SK-N-SH (cell line): ENCODE measurements around the gene SCN4B. TPM values are rescaled to one million over a fixed set of nuclear protein-coding genes. Genes with fewer than 3 reads are reported as not detected.

Experiments used
- CTCF ChIA-PET: fragments of 300-600, 350-600 bp; formaldehyde crosslinking; extraction: SDS; loops from one replicate; lab custom pipeline; 2021; lab: Yijun Ruan, JAX
- POLR2A ChIA-PET: fragments of 350-600 bp; sonication (Branson Sonifier 250); formaldehyde crosslinking; extraction: SDS; loops from one replicate; lab custom pipeline; 2020; ENCODE audit warnings: antibody characterized with exemption, inconsistent platforms; lab: Yijun Ruan, JAX
- DNase-seq: peaks from one replicate; pipeline ENCODE4 v3.0.0; 2012
- H2AFZ ChIP-seq: fragments of 200-600 bp; sonication (generic); 2 replicates; pipeline ENCODE4 v1.8.1; 2016; ENCODE audit warnings: antibody characterized with exemption, mild to moderate bottlenecking, low read depth
- H3F3A ChIP-seq: fragments of 200-600 bp; sonication (generic); replicated peaks from 2 replicates; pipeline ENCODE3; 2016; ENCODE audit warnings: antibody characterized with exemption, mild to moderate bottlenecking; ENCODE audit not compliant: insufficient read depth
- H3K27ac ChIP-seq, 2 experiments: fragments of 200-500 bp in 1 of 2; fragments of 200-600 bp in 1 of 2; sonication (Bioruptor generic) in 1 of 2; sonication (generic), shearing (Covaris generic) in 1 of 2; 2 replicates each; pipeline versions ENCODE4 v1.5.1 to v1.6.1; 2014 to 2016; ENCODE audit warnings: low read depth in 2 of 2, inconsistent platforms in 1 of 2, low read length in 1 of 2, mild to moderate bottlenecking in 1 of 2, mixed read lengths in 1 of 2
- H3K27me3 ChIP-seq: fragments of 200-600 bp; sonication (generic), shearing (Covaris generic); 2 replicates; pipeline ENCODE4 v1.6.1; 2016; ENCODE audit warnings: mixed run types; ENCODE audit not compliant: insufficient read depth
- H3K36me3 ChIP-seq, 2 experiments: fragments of 200-500 bp in 1 of 2; fragments of 200-600 bp in 1 of 2; sonication (Bioruptor generic) in 1 of 2; sonication (generic) in 1 of 2; replicated peaks in 1 of 2; 2 replicates each; pipeline versions ENCODE3 to v1.5.1; 2014 to 2016; ENCODE audit warnings: low read length in 1 of 2, mild to moderate bottlenecking in 1 of 2; ENCODE audit not compliant: insufficient read depth in 2 of 2, control insufficient read depth in 1 of 2
- H3K4me1 ChIP-seq, 2 experiments: fragments of 200-500 bp in 1 of 2; fragments of 200-600 bp in 1 of 2; sonication (Bioruptor generic) in 1 of 2; sonication (generic), shearing (Covaris generic) in 1 of 2; 2 replicates each; pipeline versions ENCODE4 v1.5.1 to v1.6.1; 2014 to 2016; ENCODE audit warnings: low read depth in 1 of 2, low read length in 1 of 2, mixed run types in 1 of 2; ENCODE audit not compliant: insufficient read depth in 2 of 2, control insufficient read depth in 1 of 2
- H3K4me2 ChIP-seq: fragments of 200-600 bp; sonication (generic), shearing (Covaris generic); 2 replicates; pipeline ENCODE4 v1.6.1; 2017; ENCODE audit warnings: mixed run types
- H3K4me3 ChIP-seq, 2 experiments: fragments of 200-500 bp in 1 of 2; fragments of 200-600 bp in 1 of 2; sonication (Bioruptor generic) in 1 of 2; sonication (generic), shearing (Covaris generic) in 1 of 2; 2 replicates each; pipeline versions ENCODE4 v1.5.1 to v1.8.1; 2014 to 2016; ENCODE audit warnings: low read depth in 2 of 2, inconsistent platforms in 1 of 2, low read length in 1 of 2, mild to moderate bottlenecking in 1 of 2, mixed read lengths in 1 of 2, moderate library complexity in 1 of 2
- H3K79me2 ChIP-seq: fragments of 200-600 bp; sonication (generic); 2 replicates; pipeline ENCODE4 v1.8.1; 2017; ENCODE audit warnings: mild to moderate bottlenecking; ENCODE audit not compliant: insufficient read depth
- H3K9ac ChIP-seq: fragments of 200-600 bp; sonication (generic); 2 replicates; pipeline ENCODE4 v1.6.1; 2017; ENCODE audit warnings: mixed run types
- H3K9me2 ChIP-seq: fragments of 200-600 bp; sonication (generic); 2 replicates; pipeline ENCODE4 v1.6.1; 2017; ENCODE audit warnings: mixed run types
- H3K9me3 ChIP-seq: fragments of 200-600 bp; sonication (generic); 2 replicates; pipeline ENCODE4 v1.6.1; 2017; ENCODE audit warnings: mixed run types, mild to moderate bottlenecking, moderate library complexity
- H4K20me1 ChIP-seq: fragments of 200-600 bp; sonication (generic); 2 replicates; pipeline ENCODE4 v1.6.1; 2017; ENCODE audit warnings: mild to moderate bottlenecking, mixed run types; ENCODE audit not compliant: insufficient read depth
- CHD2 ChIP-seq: fragments of 150-350 bp; IDR thresholded peaks from 2 replicates; pipeline ENCODE4 v1.6.1; 2018; ENCODE audit warnings: low read length; ENCODE audit not compliant: partially characterized antibody
- EP300 ChIP-seq, 2 experiments: IDR thresholded peaks; 2 replicates each; pipeline versions ENCODE4 v1.4.0 to v1.6.1; 2012; ENCODE audit warnings: borderline replicate concordance in 1 of 2, low read depth in 1 of 2, low read length in 1 of 2
- FOXJ3 ChIP-seq: sonication (generic); formaldehyde crosslinking; IDR thresholded peaks from 2 replicates; pipeline ENCODE4 v1.5.1; 2020; ENCODE audit warnings: mild to moderate bottlenecking, missing genetic modification reagents
- GABPA ChIP-seq: IDR thresholded peaks from 2 replicates; pipeline ENCODE4 v1.4.0; 2012; ENCODE audit warnings: low read depth, mild to moderate bottlenecking
- GATA2 ChIP-seq: sonication (generic); formaldehyde crosslinking; IDR thresholded peaks from 2 replicates; pipeline ENCODE4 v1.5.0; 2020; ENCODE audit warnings: mild to moderate bottlenecking, missing genetic modification reagents
- MEF2A ChIP-seq: IDR thresholded peaks from 2 replicates; pipeline ENCODE4 v1.4.0; 2012; ENCODE audit warnings: low read depth, borderline replicate concordance
- NRF1 ChIP-seq: IDR thresholded peaks from 2 replicates; pipeline ENCODE4 v1.6.1; 2012; ENCODE audit warnings: low read depth, mild to moderate bottlenecking, low read length
- REST ChIP-seq: IDR thresholded peaks from 2 replicates; pipeline ENCODE4 v1.6.1; 2012; ENCODE audit warnings: mild to moderate bottlenecking, low read depth, low read length, moderate library complexity
- SIN3A ChIP-seq: IDR thresholded peaks from 2 replicates; pipeline ENCODE4 v1.6.1; 2012; ENCODE audit warnings: low read depth, mild to moderate bottlenecking, low read length, moderate library complexity, borderline replicate concordance
- TEAD4 ChIP-seq: IDR thresholded peaks from 2 replicates; pipeline ENCODE4 v1.4.0; 2012; ENCODE audit warnings: mild to moderate bottlenecking, borderline replicate concordance; ENCODE audit not compliant: insufficient read depth
- ZBTB33 ChIP-seq: IDR thresholded peaks from 2 replicates; pipeline ENCODE4 v1.4.0; 2012; ENCODE audit warnings: low read depth, borderline replicate concordance
- WGBS: methylation state at CpG from one replicate; pipeline ENCODE4 v1.1.6; 2017; ENCODE audit warnings: low lambda C conversion rate; 5-methylcytosine and 5-hydroxymethylcytosine counted together
- polyA plus RNA-seq, 3 experiments: library from polyadenylated mRNA; depleted of rRNA; stranded (reverse); fragments of >200 nt; gene quantifications; 2 replicates each; pipeline ENCODE4 v1.2.3, GENCODE V29; 2012
- TF ChIP-seq, protein P1 (sequence below): IDR thresholded peaks from 2 replicates; pipeline ENCODE4; 2012

The SCN4B gene
- polyA plus RNA-seq, 1 of the 3 experiments (the other 2 are of a cell fraction) = 1.2 TPM

- Histone ChIP-seq H3K27ac (no peak overlapping the region), H3F3A (no peaks in the 10 kb centered on the region), H3K4me3 (no peak overlapping the region), H2AFZ (no peak overlapping the region), H3K79me2 (no peaks in the 10 kb centered on the region), H3K4me2 (no peak overlapping the region), H3K9ac (no peak overlapping the region), H4K20me1 (no peaks in the 10 kb centered on the region), H3K9me3 (no peaks in the 10 kb centered on the region), H3K9me2 (no peaks in the 10 kb centered on the region), H3K27me3 (peaks cover 40% of the 10 kb centered on the region)
- DNase-seq = no peak
- CTCF ChIA-PET = interaction anchor here (1.9 to 15.5 kb wide), 3 partner anchors 19 to 61 kb away, joined by 5 to 246 read pairs (median 10); no protein-coding TSS in a partner anchor
- WGBS = 59% methylated on average over 9 of the region's 10 CpGs
- no peak for TF ChIP-seq MEF2A
- TF ChIP-seq, protein P1, sequence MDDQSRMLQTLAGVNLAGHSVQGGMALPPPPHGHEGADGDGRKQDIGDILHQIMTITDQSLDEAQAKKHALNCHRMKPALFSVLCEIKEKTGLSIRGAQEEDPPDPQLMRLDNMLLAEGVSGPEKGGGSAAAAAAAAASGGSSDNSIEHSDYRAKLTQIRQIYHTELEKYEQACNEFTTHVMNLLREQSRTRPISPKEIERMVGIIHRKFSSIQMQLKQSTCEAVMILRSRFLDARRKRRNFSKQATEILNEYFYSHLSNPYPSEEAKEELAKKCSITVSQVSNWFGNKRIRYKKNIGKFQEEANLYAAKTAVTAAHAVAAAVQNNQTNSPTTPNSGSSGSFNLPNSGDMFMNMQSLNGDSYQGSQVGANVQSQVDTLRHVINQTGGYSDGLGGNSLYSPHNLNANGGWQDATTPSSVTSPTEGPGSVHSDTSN = no peak
- TF ChIP-seq EP300 (IDR thresholded peaks at IDR 0.05; ENCODE audit: borderline replicate concordance in 1 of 2, low read depth in 1 of 2, low read length in 1 of 2) = no peak
- no peak for TF ChIP-seq GABPA
- no peak for TF ChIP-seq GATA2 (CRISPR knock-in tag)
- no peak for TF ChIP-seq FOXJ3 (CRISPR knock-in tag)
- no peak for TF ChIP-seq SIN3A
- TF ChIP-seq CHD2 = no peak
- no peak for TF ChIP-seq TEAD4
- no peak for TF ChIP-seq ZBTB33
- TF ChIP-seq REST = no peak
- TF ChIP-seq NRF1 = no peak
- TF ChIP-seq, all 33 proteins: peak for 0
- no peaks in the 10 kb centered on the region for H3K36me3 ChIP-seq
- H3K4me1 ChIP-seq = no peaks in the 10 kb centered on the region
- POLR2A ChIA-PET = no interaction called here
Measured at GRCh38 chr11:118136801-118137200, 15.8 kb downstream of the SCN4B start.
